ENCODE data around the gene IGSF3. TPM values are rescaled to one million over a fixed set of nuclear protein-coding genes. Genes with fewer than 3 reads are reported as not detected.

IGSF3 gene
- total and polyA plus RNA-seq, 2 of the 8 experiments (the other 6 are each of a cell fraction or from before 2014, with no cell fraction given), result 30.0 to 32.2 TPM

GRCh38 chr1:116567790-116568661 lies 99.5 kb downstream of the IGSF3 start:
- Histone ChIP-seq H3K4ac (replicated peaks; ENCODE audit: insufficient read length, low read depth, low read length) (no peak overlapping the region), H3K79me2 (ENCODE audit: control insufficient read depth in 1 of 2, insufficient read depth in 2 of 2, low read length in 2 of 2) (no peaks in the 10 kb centered on the region), H3K4me3 (ENCODE audit: extremely low read depth in 1 of 4, insufficient read depth in 2 of 4, low read depth in 3 of 4, low read length in 4 of 4) (no peak overlapping the region), H3K4me2 (ENCODE audit: insufficient read depth in 1 of 2, low read depth in 2 of 2, low read length in 2 of 2) (no peak overlapping the region), H3K56ac (replicated peaks; ENCODE audit: insufficient read length, low read depth, low read length) (no peak overlapping the region), H4K8ac (ENCODE audit: extremely low read depth, insufficient read depth, low read length) (no peak overlapping the region), H2BK15ac (ENCODE audit: low read length) (no peak overlapping the region), H2BK20ac (ENCODE audit: low read length) (no peak overlapping the region), H3K4me1 (replicated peaks in 1 of 4; ENCODE audit: control insufficient read depth in 3 of 4, insufficient read depth in 4 of 4, low read length in 3 of 4) (peaks cover 0 to 19% (median 7%) of the 10 kb centered on the region in 4 experiments; a peak in 5 of 7 replicates), H3K27ac (ENCODE audit: low read depth, low read length) (no peak overlapping the region), H3K9me3 (ENCODE audit: insufficient read depth in 2 of 2, low read depth in 1 of 2, low read length in 1 of 2) (0 out of 4 replicates have a peak, but pooled peaks cover 0 to 2% of the 10 kb centered on the region in 2 experiments), H4K5ac (ENCODE audit: insufficient read length, low read depth, low read length) (no peak overlapping the region), H2BK120ac (replicated peaks; ENCODE audit: low read depth, low read length) (no peak overlapping the region), H2AK5ac (ENCODE audit: low read depth, low read length) (no peak overlapping the region), H2BK5ac (ENCODE audit: low read depth, low read length) (no peak overlapping the region), H3K9ac (replicated peaks in 1 of 4; ENCODE audit: extremely low read depth in 1 of 4, low read depth in 3 of 4, low read length in 3 of 4) (no peak overlapping the region), H3K36me3 (ENCODE audit: control insufficient read depth in 2 of 4, insufficient read depth in 4 of 4, low read length in 3 of 4) (no peaks in the 10 kb centered on the region), H2BK12ac (ENCODE audit: low read depth, low read length) (no peak overlapping the region), H3K79me1 (ENCODE audit: low read depth, low read length) (no peaks in the 10 kb centered on the region; the same call in 1 of the 2 replicates), H4K20me1 (replicated peaks in 1 of 2; ENCODE audit: control insufficient read depth in 1 of 2, insufficient read depth in 2 of 2, low read length in 2 of 2) (no peaks in the 10 kb centered on the region), H3K18ac (ENCODE audit: extremely low read depth, low read length) (no peak overlapping the region), H3K23me2 (ENCODE audit: low read depth, low read length) (peaks cover 9% of the 10 kb centered on the region; the same call in 1 of the 2 replicates), H2AFZ (ENCODE audit: low read length) (no peak overlapping the region), H3K23ac (ENCODE audit: insufficient read length) (no peak overlapping the region), H3K14ac (ENCODE audit: insufficient read length) (no peak overlapping the region), H3K27me3 (replicated peaks in 1 of 4; ENCODE audit: control insufficient read depth in 3 of 4, extremely low read depth in 1 of 4, insufficient read depth in 3 of 4, low read length in 3 of 4) (peaks cover 0 to 4% (median 0%) of the 10 kb centered on the region in 4 experiments; a peak in 1 of 7 replicates), H4K91ac (replicated peaks; ENCODE audit: insufficient read length, low read length) (no peak overlapping the region)
- FAIRE-seq, result no peak
- POLR2A ChIA-PET (ENCODE audit: partially characterized antibody), result no interaction called here
- CTCF ChIA-PET (ENCODE audit: partially characterized antibody), result interaction anchor here (0.6 to 1.4 kb wide), 5 partner anchors 10 to 642 kb away, joined by 3 to 7 read pairs (median 3); partner anchors contain the start of gene IGSF3
- 89 to 100% methylated on average over 1 to 4 of the region's 4 CpGs for WGBS, 2 experiments (ENCODE audit: extremely low coverage in 1 of 2, insufficient coverage in 1 of 2, insufficient read length in 1 of 2, insufficient replicate concordance in 2 of 2, low coverage in 1 of 2, low lambda C conversion rate in 2 of 2, missing lambda C conversion rate in 1 of 2)
- DNase-seq (ENCODE audit: low read depth in 1 of 2, low spot score in 2 of 2), result no peak
- no peak for TF ChIP-seq JUN (IDR thresholded peaks at IDR 0.05; ENCODE audit: low read depth, low read length)
- TF ChIP-seq CTCF (IDR thresholded peaks at IDR 0.05; ENCODE audit: control extremely low read depth in 1 of 3, insufficient read depth in 1 of 3, low read depth in 1 of 3, low read length in 3 of 3), result no peak
- no peak for TF ChIP-seq EP300 (IDR thresholded peaks at IDR 0.05; ENCODE audit: borderline replicate concordance in 1 of 2, low read depth in 2 of 2, low read length in 2 of 2)
- TF ChIP-seq PHF8 (conservative IDR thresholded peaks at IDR 0.05; ENCODE audit: low read depth, low read length), result no peak
- TF ChIP-seq TCF12 (IDR thresholded peaks at IDR 0.05; ENCODE audit: low read depth, low read length), result no peak
- no peak for TF ChIP-seq SIX5 (IDR thresholded peaks at IDR 0.05; ENCODE audit: low read depth, low read length)
- no peak for TF ChIP-seq HDAC6 (IDR thresholded peaks at IDR 0.05; ENCODE audit: low read depth, low read length)
- TF ChIP-seq NANOG (IDR thresholded peaks at IDR 0.05; ENCODE audit: insufficient read depth, low read depth, low read length, poor library complexity, severe bottlenecking), result no peak

Measured in H1 (cell line).